SIG-M5 treated with dmso at 0.1 percent for 504 hours (cell line): Measurements from ENCODE around the gene SNTA1.
"Not testable (repeated sequence)": the region's sequence is repeated elsewhere in the genome, so short reads cannot be mapped to it uniquely, and the experiment has no call there.

ENCODE experiments used
- DNase-seq: peaks from one replicate; lab custom pipeline; 2025; ENCODE audit not compliant: unreplicated experiment; lab: John Stamatoyannopoulos, UW

Gene SNTA1

GRCh38 chr20:33466303-33466646, 22.7 kb upstream of the SNTA1 start:
- DNase-seq, result no peak

GRCh38 chr20:33465481-33466302, 22.1 kb upstream of the SNTA1 start:
- DNase-seq, result no peak

- not testable (repeated sequence) for DNase-seq
Observed at GRCh38 chr20:33464759-33465158, 21.2 kb upstream of the SNTA1 start.

- no peak for DNase-seq
Observed at GRCh38 chr20:33463332-33464101, 20.0 kb upstream of the SNTA1 start.

GRCh38 chr20:33460711-33461110, 17.1 kb upstream of the SNTA1 start:
- no peak for DNase-seq

- no peak for DNase-seq
Observed at GRCh38 chr20:33459599-33459998, 16.0 kb upstream of the SNTA1 start.

GRCh38 chr20:33456916-33457642, 13.5 kb upstream of the SNTA1 start:
- peak; percentile 57 for DNase-seq

- no peak for DNase-seq
Observed at GRCh38 chr20:33450867-33451266, 7.3 kb upstream of the SNTA1 start.

- no peak for DNase-seq
Observed at GRCh38 chr20:33445881-33446625, 2.5 kb upstream of the SNTA1 start.

GRCh38 chr20:33444797-33445560, 1.4 kb upstream of the SNTA1 start:
- no peak for DNase-seq

GRCh38 chr20:33443006-33443511, 504 bp downstream of the SNTA1 start:
- DNase-seq, result no peak

GRCh38 chr20:33442136-33443005, 1.2 kb downstream of the SNTA1 start:
- no peak for DNase-seq

GRCh38 chr20:33441142-33441955, 2.2 kb downstream of the SNTA1 start:
- no peak for DNase-seq

- DNase-seq, result not testable (repeated sequence)
Observed at GRCh38 chr20:33440562-33440961, 3.0 kb downstream of the SNTA1 start.

- no peak for DNase-seq
Observed at GRCh38 chr20:33438481-33438880, 5.1 kb downstream of the SNTA1 start.

- DNase-seq, result no peak
Observed at GRCh38 chr20:33437141-33437911, 6.2 kb downstream of the SNTA1 start.

- DNase-seq, result no peak
Observed at GRCh38 chr20:33434434-33434833, 9.1 kb downstream of the SNTA1 start.
